H1 (cell line): ENCODE data around the gene ANKRD61.
"Not testable (repeated sequence)": the region's sequence is repeated elsewhere in the genome, so short reads cannot be mapped to it uniquely, and the experiment has no call there.

ENCODE experiments used
- BRCA1 ChIP-seq: IDR thresholded peaks from 2 replicates; pipeline ENCODE4 v1.6.1; 2012; ENCODE audit warnings: low read depth, low read length, improper control_type of control experiment
- CTCF ChIP-seq, 3 experiments: IDR thresholded peaks; 1 replicate in 2 of 3; 2 replicates in 1 of 3; pipeline versions ENCODE4 v1.5.1 to v1.6.1; 2011; ENCODE audit warnings: low read length in 3 of 3, mild to moderate bottlenecking in 3 of 3, inconsistent platforms in 2 of 3, low read depth in 1 of 3, moderate library complexity in 1 of 3; ENCODE audit not compliant: insufficient read depth in 1 of 3; ENCODE audit errors: control extremely low read depth in 1 of 3
- FOSL1 ChIP-seq: IDR thresholded peaks from 2 replicates; pipeline ENCODE4 v1.6.1; 2011; ENCODE audit warnings: mild to moderate bottlenecking, low read depth, low read length, moderate library complexity; ENCODE audit not compliant: insufficient read depth
- GABPA ChIP-seq: IDR thresholded peaks from 2 replicates; pipeline ENCODE4 v1.6.1; 2011; ENCODE audit warnings: mild to moderate bottlenecking, low read length, moderate library complexity, borderline replicate concordance; ENCODE audit not compliant: insufficient read depth
- JUND ChIP-seq: IDR thresholded peaks from 2 replicates; pipeline ENCODE4 v1.6.1; 2011; ENCODE audit warnings: mild to moderate bottlenecking, improper control_type of control experiment, low read length
- MAX ChIP-seq: IDR thresholded peaks from 2 replicates; pipeline ENCODE4 v1.6.1; 2012; ENCODE audit warnings: inconsistent platforms
- POLR2A ChIP-seq, 2 experiments: IDR thresholded peaks; 1 replicate in 1 of 2; 2 replicates in 1 of 2; pipeline ENCODE4 v1.6.1; 2011; ENCODE audit warnings: low read depth in 2 of 2, low read length in 2 of 2, mild to moderate bottlenecking in 2 of 2; ENCODE audit errors: control extremely low read depth in 1 of 2
- RNF2 ChIP-seq: fragments of 200-900, 300-1000 bp; sonication (generic); IDR thresholded peaks from 2 replicates; pipeline ENCODE4 v1.7.1; 2016; ENCODE audit warnings: borderline replicate concordance, low read depth, mild to moderate bottlenecking, antibody characterized with exemption, low read length; ENCODE audit not compliant: poor library complexity, severe bottlenecking; ENCODE audit errors: missing control alignments
- SUZ12 ChIP-seq: fragments of 200-600 bp; sonication (generic); IDR thresholded peaks from 2 replicates; pipeline ENCODE4 v1.6.1; 2012; ENCODE audit warnings: mild to moderate bottlenecking, inconsistent platforms, low read length, moderate library complexity, mixed read lengths

DNA sequence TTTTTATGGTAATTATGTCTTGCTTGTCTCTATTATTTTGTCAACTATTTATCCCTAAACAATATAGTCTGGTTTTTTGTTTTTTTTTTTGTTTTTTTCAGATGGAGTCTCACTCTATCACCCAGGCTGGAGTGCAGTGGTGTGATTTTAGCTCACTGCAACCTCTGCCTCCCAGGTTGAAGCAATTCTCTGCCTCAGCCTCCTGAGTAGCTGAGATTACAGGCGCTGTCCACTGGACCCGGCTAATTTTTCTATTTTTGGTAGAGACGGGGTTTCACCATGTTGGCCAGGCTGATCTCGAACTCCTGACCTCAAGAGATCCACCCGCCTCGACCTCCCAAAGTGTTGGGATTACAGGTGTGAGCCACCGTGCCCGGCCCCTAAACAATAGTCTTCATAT, 20.8 kb upstream of the ANKRD61 start:
- TF ChIP-seq SUZ12; POLR2A (IDR thresholded peaks at IDR 0.05; ENCODE audit: control extremely low read depth in 1 of 2, low read depth in 2 of 2, low read length in 2 of 2); GABPA; CTCF (IDR thresholded peaks at IDR 0.05; ENCODE audit: control extremely low read depth in 1 of 3, insufficient read depth in 1 of 3, low read depth in 1 of 3, low read length in 3 of 3); MAX; JUND; BRCA1; FOSL1; RNF2: not testable (repeated sequence)
